Measurements from ENCODE around the gene MARCKS. TPM values are rescaled to one million over a fixed set of nuclear protein-coding genes. Genes with fewer than 3 reads are reported as not detected.
A peak's percentile ranks its signal among the peaks of the same experiment; 100 is the strongest.

Gene MARCKS
- total RNA-seq, 1 experiment from 2014 or later = 70.1 TPM

DNA sequence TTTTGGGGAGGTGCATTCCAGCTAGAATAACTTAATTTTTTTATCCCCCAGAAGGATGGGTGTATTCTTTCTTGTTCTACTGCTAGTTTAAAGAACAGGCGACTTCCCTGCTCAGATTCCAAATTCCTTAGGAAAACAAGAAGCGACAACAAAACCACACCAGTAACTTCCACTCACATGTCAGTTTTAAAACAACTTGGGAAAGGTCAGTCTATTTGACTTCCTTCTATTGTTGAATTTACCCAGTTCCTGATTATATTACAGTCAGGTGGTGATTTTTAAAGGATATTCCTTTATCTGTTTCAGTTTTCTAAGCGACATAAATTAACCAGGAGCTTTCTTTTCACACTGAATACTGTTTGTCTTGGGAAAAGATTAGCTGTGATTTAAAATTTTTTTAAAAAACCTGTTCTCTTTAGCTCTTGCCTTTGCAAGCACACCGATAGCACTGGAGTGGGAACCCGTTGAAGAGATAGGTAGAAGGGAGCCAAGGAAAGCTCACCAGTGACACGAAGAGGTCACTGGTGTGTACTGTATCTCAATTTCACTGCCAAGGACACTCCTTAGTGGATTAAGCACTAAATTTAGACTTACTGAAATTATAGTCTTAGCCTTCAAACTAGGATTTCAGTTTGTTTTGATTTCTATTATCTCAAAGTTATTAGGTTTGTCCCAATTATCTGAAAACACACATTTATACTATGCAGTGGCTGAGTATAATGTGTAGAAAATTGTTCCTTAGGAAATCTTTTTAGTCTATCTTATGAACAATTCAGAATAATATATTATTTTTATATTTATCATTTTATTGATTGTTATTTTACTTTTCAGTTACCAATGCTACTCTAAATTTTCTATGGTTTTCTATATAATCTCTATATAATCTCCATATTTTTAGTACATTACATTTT is 22.3 kb downstream of the MARCKS start:
- CTCF ChIA-PET = interaction anchor here (0.5 to 1.9 kb wide), 14 partner anchors 9 to 1000 kb away, joined by 3 to 17 read pairs (median 3); no protein-coding TSS in a partner anchor
- TF ChIP-seq, protein P1, sequence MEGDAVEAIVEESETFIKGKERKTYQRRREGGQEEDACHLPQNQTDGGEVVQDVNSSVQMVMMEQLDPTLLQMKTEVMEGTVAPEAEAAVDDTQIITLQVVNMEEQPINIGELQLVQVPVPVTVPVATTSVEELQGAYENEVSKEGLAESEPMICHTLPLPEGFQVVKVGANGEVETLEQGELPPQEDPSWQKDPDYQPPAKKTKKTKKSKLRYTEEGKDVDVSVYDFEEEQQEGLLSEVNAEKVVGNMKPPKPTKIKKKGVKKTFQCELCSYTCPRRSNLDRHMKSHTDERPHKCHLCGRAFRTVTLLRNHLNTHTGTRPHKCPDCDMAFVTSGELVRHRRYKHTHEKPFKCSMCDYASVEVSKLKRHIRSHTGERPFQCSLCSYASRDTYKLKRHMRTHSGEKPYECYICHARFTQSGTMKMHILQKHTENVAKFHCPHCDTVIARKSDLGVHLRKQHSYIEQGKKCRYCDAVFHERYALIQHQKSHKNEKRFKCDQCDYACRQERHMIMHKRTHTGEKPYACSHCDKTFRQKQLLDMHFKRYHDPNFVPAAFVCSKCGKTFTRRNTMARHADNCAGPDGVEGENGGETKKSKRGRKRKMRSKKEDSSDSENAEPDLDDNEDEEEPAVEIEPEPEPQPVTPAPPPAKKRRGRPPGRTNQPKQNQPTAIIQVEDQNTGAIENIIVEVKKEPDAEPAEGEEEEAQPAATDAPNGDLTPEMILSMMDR (IDR thresholded peaks at IDR 0.05; ENCODE audit: unreplicated experiment) = peak; percentile 55
- BruUV-seq (replicated peaks) = no TSS peak
- no peaks in the 10 kb centered on the region for H3K27me3 Mint-ChIP-seq (ENCODE audit: unreplicated experiment)
- H3K4me3 Mint-ChIP-seq (ENCODE audit: low read depth, unreplicated experiment) = no peak overlapping the region
- intact Hi-C loops (cut with micrococcal nuclease; ENCODE audit: unreplicated experiment) = loop anchor here (1.0 to 5.0 kb wide), 5 partner anchors 467 to 1099 kb away; no protein-coding TSS in a partner anchor
- H3K9me3 Mint-ChIP-seq (ENCODE audit: low read depth, unreplicated experiment) = no peaks in the 10 kb centered on the region
- no peaks in the 10 kb centered on the region for H3K36me3 Mint-ChIP-seq (ENCODE audit: insufficient read depth, unreplicated experiment)
- peaks cover 16% of the 10 kb centered on the region for H3K4me1 Mint-ChIP-seq (ENCODE audit: low read depth, unreplicated experiment)
- H3K27ac Mint-ChIP-seq (ENCODE audit: unreplicated experiment) = no peak overlapping the region
- DNase-seq = peak; percentile 54

DNA sequence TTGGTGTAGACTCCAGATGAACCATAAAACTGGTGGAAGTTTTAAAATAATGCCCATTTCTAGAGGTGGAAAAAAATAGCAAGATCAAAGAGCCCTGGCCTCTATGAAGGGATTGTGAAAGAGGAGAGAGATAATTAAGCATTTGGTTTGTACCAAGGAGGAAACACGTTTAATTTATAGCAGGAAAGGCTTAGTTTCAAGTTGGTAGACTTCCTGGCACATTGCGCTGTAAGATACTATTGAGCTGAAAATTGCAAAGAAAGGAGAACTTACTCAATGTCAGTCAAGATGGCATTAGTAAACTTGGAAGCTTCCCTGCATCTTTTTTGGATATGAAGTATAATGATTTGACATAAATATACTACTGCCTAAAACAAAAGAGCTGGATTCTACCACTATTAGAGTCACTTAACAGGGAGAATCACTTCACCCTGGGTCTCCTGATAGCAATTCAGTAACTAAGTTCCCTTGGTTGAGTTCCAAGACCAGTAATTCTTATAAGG is 24.4 kb downstream of the MARCKS start:
- Mint-ChIP-seq H3K9me3 (ENCODE audit: low read depth, unreplicated experiment) (no peaks in the 10 kb centered on the region), H3K27ac (ENCODE audit: unreplicated experiment) (no peak overlapping the region), H3K27me3 (ENCODE audit: unreplicated experiment) (no peaks in the 10 kb centered on the region), H3K4me3 (ENCODE audit: low read depth, unreplicated experiment) (no peak overlapping the region), H3K4me1 (ENCODE audit: low read depth, unreplicated experiment) (peaks cover 6% of the 10 kb centered on the region), H3K36me3 (ENCODE audit: insufficient read depth, unreplicated experiment) (no peaks in the 10 kb centered on the region)
- DNase-seq = no peak
- no TSS peak for BruUV-seq (replicated peaks)
- intact Hi-C loops (cut with micrococcal nuclease; ENCODE audit: unreplicated experiment) = no loop called here
- CTCF ChIA-PET = no interaction called here
- TF ChIP-seq, protein P1 (IDR thresholded peaks at IDR 0.05; ENCODE audit: unreplicated experiment) = no peak

DNA sequence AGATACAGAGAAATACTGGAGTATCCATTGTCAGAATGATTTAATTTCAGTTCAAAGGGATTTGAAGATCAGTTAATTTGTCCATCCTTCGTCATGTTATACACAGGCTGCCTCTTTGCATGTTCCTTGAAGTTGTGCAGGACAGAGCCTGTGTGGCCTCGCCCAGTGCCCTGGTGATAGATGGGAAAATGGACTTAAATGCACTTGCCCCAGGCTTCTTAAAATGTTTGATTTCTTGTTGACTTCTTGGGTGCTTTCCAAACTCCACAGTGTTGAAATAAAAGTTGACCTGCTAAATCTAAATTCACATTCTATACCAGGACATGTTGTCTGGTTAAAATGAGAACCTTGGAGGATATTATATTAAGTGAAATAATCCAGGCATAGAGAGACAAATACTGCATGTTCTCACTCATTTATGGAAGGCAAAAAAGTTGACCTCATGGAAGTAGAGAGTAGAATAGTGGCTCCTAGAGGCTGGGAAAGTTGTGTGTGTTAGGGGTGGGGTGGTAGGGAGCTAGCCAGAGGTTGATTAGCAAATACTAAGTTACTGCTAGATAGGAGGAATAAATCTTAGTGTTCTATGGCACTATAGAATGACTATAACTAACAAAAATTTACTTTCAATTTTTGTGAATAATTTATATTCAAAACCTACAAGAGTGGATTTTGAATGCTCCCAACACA is 25.3 kb downstream of the MARCKS start:
- Mint-ChIP-seq H3K27ac (ENCODE audit: unreplicated experiment) (no peak overlapping the region), H3K36me3 (ENCODE audit: insufficient read depth, unreplicated experiment) (no peaks in the 10 kb centered on the region), H3K4me1 (ENCODE audit: low read depth, unreplicated experiment) (peaks cover 6% of the 10 kb centered on the region), H3K27me3 (ENCODE audit: unreplicated experiment) (no peaks in the 10 kb centered on the region), H3K4me3 (ENCODE audit: low read depth, unreplicated experiment) (no peak overlapping the region), H3K9me3 (ENCODE audit: low read depth, unreplicated experiment) (no peaks in the 10 kb centered on the region)
- intact Hi-C loops (cut with micrococcal nuclease; ENCODE audit: unreplicated experiment) = no loop called here
- CTCF ChIA-PET = no interaction called here
- no TSS peak for BruUV-seq (replicated peaks)
- TF ChIP-seq, protein P1 (IDR thresholded peaks at IDR 0.05; ENCODE audit: unreplicated experiment) = no peak
- no peak for DNase-seq

DNA sequence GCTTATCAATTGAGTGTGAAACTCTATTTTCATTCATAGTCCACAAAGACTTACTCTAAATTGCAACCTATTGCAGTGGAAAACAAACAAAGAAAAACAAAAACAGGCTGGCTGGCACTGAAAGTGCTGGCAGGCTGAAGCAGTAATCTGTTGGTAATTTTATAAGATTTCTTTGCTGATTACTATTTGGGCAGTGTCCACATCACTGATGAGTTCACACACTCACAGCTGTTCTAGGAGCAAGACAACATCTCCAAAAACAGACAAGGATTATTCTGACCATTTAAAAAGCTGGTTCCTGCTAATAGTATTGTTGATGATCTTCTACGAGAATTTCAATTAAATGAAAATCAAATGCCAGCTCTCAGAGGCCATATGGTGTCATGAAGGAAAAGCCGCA is 26.9 kb downstream of the MARCKS start:
- Mint-ChIP-seq H3K27ac (ENCODE audit: unreplicated experiment) (no peak overlapping the region), H3K27me3 (ENCODE audit: unreplicated experiment) (no peaks in the 10 kb centered on the region), H3K9me3 (ENCODE audit: low read depth, unreplicated experiment) (no peaks in the 10 kb centered on the region), H3K4me1 (ENCODE audit: low read depth, unreplicated experiment) (peaks cover 10% of the 10 kb centered on the region), H3K4me3 (ENCODE audit: low read depth, unreplicated experiment) (no peak overlapping the region), H3K36me3 (ENCODE audit: insufficient read depth, unreplicated experiment) (no peaks in the 10 kb centered on the region)
- CTCF ChIA-PET = no interaction called here
- TF ChIP-seq, protein P1 (IDR thresholded peaks at IDR 0.05; ENCODE audit: unreplicated experiment) = no peak
- intact Hi-C loops (cut with micrococcal nuclease; ENCODE audit: unreplicated experiment) = no loop called here
- no TSS peak for BruUV-seq (replicated peaks)
- DNase-seq = no peak
